Measurements from ENCODE around the gene STUB1. TPM values are rescaled to one million over a fixed set of nuclear protein-coding genes. Genes with fewer than 3 reads are reported as not detected.

The STUB1 gene
- total RNA-seq, 2 experiments from 2014 or later = 57.1 to 61.7 TPM

- ATAC-seq = no peak
- no peak overlapping the region for H3K27ac Mint-ChIP-seq
- POLR2A ChIA-PET = interaction anchor here (0.8 to 1.5 kb wide), 3 partner anchors 9 to 33 kb away, joined by 3 to 5 read pairs (median 4); partner anchors contain the start of genes CCDC78 and JMJD8
- no peak for TF ChIP-seq CTCF (IDR thresholded peaks at IDR 0.05)
- DNase-seq = no peak
- H3K27me3 Mint-ChIP-seq = peaks cover 4% of the 10 kb centered on the region
- intact Hi-C loops (cut with micrococcal nuclease) = no loop called here
- CTCF ChIA-PET = interaction anchor here (1.0 kb wide), 1 partner anchor 19 kb away, joined by 3 read pairs; no protein-coding TSS in a partner anchor
- H3K4me1 Mint-ChIP-seq (ENCODE audit: low read depth) = peaks cover 31% of the 10 kb centered on the region
- no peaks in the 10 kb centered on the region for H3K36me3 Mint-ChIP-seq (ENCODE audit: low read depth)
- H3K4me3 Mint-ChIP-seq = peak overlapping the region; percentile 24
- no peaks in the 10 kb centered on the region for H3K9me3 Mint-ChIP-seq
Observed at GRCh38 chr16:693364-693763, 13.2 kb downstream of the STUB1 start.

DNA sequence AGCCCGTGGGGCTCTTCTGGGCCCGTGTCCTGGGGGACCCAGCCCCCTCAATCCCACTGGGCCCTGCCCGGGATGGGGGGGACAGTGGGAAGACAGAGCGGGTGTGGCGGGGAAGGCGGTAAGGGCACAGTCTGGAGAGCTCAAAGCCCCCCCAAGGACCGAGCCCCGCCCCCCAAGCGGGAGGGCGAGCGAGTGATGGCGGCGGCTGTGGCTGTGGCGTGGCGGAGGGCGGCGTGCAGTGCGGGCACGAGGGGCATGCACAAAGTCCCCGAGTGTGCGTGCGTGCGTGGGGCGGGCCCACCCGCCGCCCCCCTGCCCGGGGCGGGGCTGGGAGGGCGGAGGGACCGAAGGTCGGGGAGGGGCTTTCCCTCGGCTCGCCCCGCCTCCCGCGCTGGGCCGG, 13.6 kb downstream of the STUB1 start:
- TF ChIP-seq CTCF (IDR thresholded peaks at IDR 0.05) = no peak
- no peak overlapping the region for H3K27ac Mint-ChIP-seq
- no peak for ATAC-seq
- ChIA-PET CTCF (no interaction called here), POLR2A (interaction anchor here (0.8 to 1.5 kb wide), 3 partner anchors 9 to 32 kb away, joined by 3 to 5 read pairs (median 4); partner anchors contain the start of genes CCDC78 and JMJD8)
- H3K4me3 Mint-ChIP-seq = peak overlapping the region; percentile 24
- H3K36me3 Mint-ChIP-seq (ENCODE audit: low read depth) = no peaks in the 10 kb centered on the region
- peaks cover 4% of the 10 kb centered on the region for H3K27me3 Mint-ChIP-seq
- intact Hi-C loops (cut with micrococcal nuclease) = no loop called here
- DNase-seq = no peak
- peaks cover 28% of the 10 kb centered on the region for H3K4me1 Mint-ChIP-seq (ENCODE audit: low read depth)
- no peaks in the 10 kb centered on the region for H3K9me3 Mint-ChIP-seq

DNA sequence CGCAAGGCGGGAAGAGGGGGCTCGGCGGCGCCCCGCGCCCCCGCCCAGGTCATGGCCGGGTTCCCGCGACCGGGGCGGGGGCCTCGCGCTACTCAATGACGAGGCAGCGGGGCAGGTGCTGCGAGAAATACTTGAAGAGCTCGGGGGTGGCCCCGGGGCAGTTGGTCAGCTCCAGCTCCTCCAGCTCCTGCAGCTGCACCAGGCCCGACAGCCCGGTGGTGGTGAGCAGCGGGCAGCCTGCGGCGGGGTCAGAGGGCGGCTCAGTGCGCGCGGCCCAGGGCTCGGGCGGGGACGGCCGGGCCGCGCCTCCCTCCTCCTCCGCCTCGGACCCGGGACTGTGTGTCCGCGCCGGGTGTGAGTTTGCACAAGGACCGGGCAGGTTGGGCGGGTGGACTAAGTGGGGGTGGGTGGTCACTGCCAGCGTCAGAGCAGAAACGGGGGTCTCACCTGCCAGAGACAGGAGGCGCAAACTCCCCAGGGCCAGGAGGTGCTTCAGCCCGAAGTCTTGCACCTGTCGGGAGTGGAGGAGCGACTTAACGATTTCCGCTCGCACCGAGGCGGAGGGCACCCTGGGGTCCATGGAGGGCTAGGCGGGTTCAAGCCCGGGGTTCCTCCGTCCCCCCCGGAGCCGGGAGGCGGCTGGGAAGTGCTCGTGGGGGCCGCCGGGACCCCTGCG, 14.1 kb downstream of the STUB1 start:
- intact Hi-C loops (cut with micrococcal nuclease) = no loop called here
- H3K4me1 Mint-ChIP-seq (ENCODE audit: low read depth) = peaks cover 23% of the 10 kb centered on the region
- CTCF ChIA-PET = no interaction called here

GRCh38 chr16:694863-695354, 14.7 kb downstream of the STUB1 start:
- DNase-seq = no peak
- peaks cover 20% of the 10 kb centered on the region for H3K4me1 Mint-ChIP-seq (ENCODE audit: low read depth)
- intact Hi-C loops (cut with micrococcal nuclease) = no loop called here
- H3K9me3 Mint-ChIP-seq = no peaks in the 10 kb centered on the region
- H3K4me3 Mint-ChIP-seq = peak overlapping the region; percentile 68
- no peak for ATAC-seq
- ChIA-PET CTCF (interaction anchor here (0.8 to 1.5 kb wide), 6 partner anchors 9 to 90 kb away, joined by 3 to 5 read pairs (median 3); partner anchors contain the start of gene CIAO3), POLR2A (interaction anchor here (0.7 to 2.9 kb wide), 13 partner anchors 9 to 169 kb away, joined by 3 to 11 read pairs (median 4); partner anchors contain the start of genes ANTKMT, CCDC78, HAGHL and JMJD8)
- TF ChIP-seq CTCF (IDR thresholded peaks at IDR 0.05) = no peak
- H3K27ac Mint-ChIP-seq = no peak overlapping the region
- no peaks in the 10 kb centered on the region for H3K36me3 Mint-ChIP-seq (ENCODE audit: low read depth)
- peaks cover 4% of the 10 kb centered on the region for H3K27me3 Mint-ChIP-seq

More for the DNA sequence above, 14.1 kb downstream of the STUB1 start:
- no peak for TF ChIP-seq CTCF (IDR thresholded peaks at IDR 0.05)
- H3K9me3 Mint-ChIP-seq = no peaks in the 10 kb centered on the region
- DNase-seq (peak; percentile 24), ATAC-seq (no peak)
- H3K36me3 Mint-ChIP-seq (ENCODE audit: low read depth) = no peaks in the 10 kb centered on the region
- H3K4me3 Mint-ChIP-seq = peak overlapping the region; percentile 68
- POLR2A ChIA-PET = interaction anchor here (1.7 to 2.9 kb wide), 3 partner anchors 10 to 22 kb away, joined by 8 to 11 read pairs (median 11); partner anchors contain the start of genes JMJD8 and STUB1
- H3K27ac Mint-ChIP-seq = no peak overlapping the region
- peaks cover 4% of the 10 kb centered on the region for H3K27me3 Mint-ChIP-seq
